Astrocyte (in vitro differentiated cells and primary cell): ENCODE measurements around the gene PFKFB4. TPM values are rescaled to one million over a fixed set of nuclear protein-coding genes. Genes with fewer than 3 reads are reported as not detected.

Experiments used
- DNase-seq: peaks from one replicate; pipeline ENCODE4 v3.0.0-alpha.2; 2010; ENCODE audit warnings: low read depth
- FAIRE-seq: peaks from 2 replicates; lab custom pipeline; 2011; peaks lifted over from hg19 to GRCh38; lab: Jason Lieb, UNC
- H2AFZ ChIP-seq: 2 replicates; pipeline ENCODE4 v1.6.0; 2012; ENCODE audit warnings: low read depth, low read length, inconsistent platforms
- H3K27ac ChIP-seq: 2 replicates; pipeline ENCODE4 v1.5.1; 2011; ENCODE audit warnings: low read depth, low read length, inconsistent platforms
- H3K27me3 ChIP-seq: 2 replicates; pipeline ENCODE4 v1.6.0; 2011; ENCODE audit warnings: low read length, inconsistent platforms; ENCODE audit not compliant: insufficient read depth
- H3K36me3 ChIP-seq: 2 replicates; pipeline ENCODE4 v1.5.1; 2011; ENCODE audit warnings: low read length, inconsistent platforms; ENCODE audit not compliant: insufficient read depth
- H3K4me1 ChIP-seq: 2 replicates; pipeline ENCODE4 v1.5.1; 2011; ENCODE audit warnings: low read length, inconsistent platforms; ENCODE audit not compliant: insufficient read depth
- H3K4me2 ChIP-seq: 2 replicates; pipeline ENCODE4 v1.6.0; 2012; ENCODE audit warnings: low read length, inconsistent platforms
- H3K4me3 ChIP-seq: 2 replicates; pipeline ENCODE4 v1.5.1; 2011; ENCODE audit warnings: low read depth, mild to moderate bottlenecking, low read length, inconsistent platforms; ENCODE audit not compliant: insufficient read depth
- H3K79me2 ChIP-seq: 2 replicates; pipeline ENCODE4 v1.6.0; 2012; ENCODE audit warnings: mild to moderate bottlenecking, low read length, inconsistent platforms; ENCODE audit not compliant: insufficient read depth
- H3K9ac ChIP-seq: 2 replicates; pipeline ENCODE4 v1.6.0; 2012; ENCODE audit warnings: mild to moderate bottlenecking, low read length, inconsistent platforms
- H3K9me3 ChIP-seq: 2 replicates; pipeline ENCODE4 v1.5.1; 2012; ENCODE audit warnings: low read depth, mild to moderate bottlenecking, low read length, inconsistent platforms; ENCODE audit not compliant: insufficient read depth
- H4K20me1 ChIP-seq: 2 replicates; pipeline ENCODE4 v1.6.0; 2012; ENCODE audit warnings: low read length, inconsistent platforms; ENCODE audit not compliant: insufficient read depth
- H3K27ac Mint-ChIP-seq: one replicate; pipeline ENCODE4 v1.8.0; 2021; ENCODE audit warnings: mild to moderate bottlenecking, mixed read lengths; ENCODE audit not compliant: unreplicated experiment
- H3K27me3 Mint-ChIP-seq: one replicate; pipeline ENCODE4 v1.8.0; 2021; ENCODE audit warnings: low read depth, mixed read lengths; ENCODE audit not compliant: unreplicated experiment
- H3K36me3 Mint-ChIP-seq: one replicate; pipeline ENCODE4 v1.8.0; 2021; ENCODE audit warnings: low read depth, mixed read lengths; ENCODE audit not compliant: unreplicated experiment
- H3K4me1 Mint-ChIP-seq: one replicate; pipeline ENCODE4 v1.8.0; 2021; ENCODE audit warnings: low read depth, mixed read lengths; ENCODE audit not compliant: unreplicated experiment
- H3K4me3 Mint-ChIP-seq: one replicate; pipeline ENCODE4 v1.8.0; 2021; ENCODE audit warnings: mild to moderate bottlenecking, moderate library complexity, mixed read lengths; ENCODE audit not compliant: unreplicated experiment
- H3K9me3 Mint-ChIP-seq: one replicate; pipeline ENCODE4 v1.8.0; 2021; ENCODE audit warnings: mild to moderate bottlenecking, mixed read lengths; ENCODE audit not compliant: unreplicated experiment
- CTCF ChIP-seq: IDR thresholded peaks from 2 replicates; pipeline ENCODE4 v1.5.1; 2011; ENCODE audit warnings: low read depth, mild to moderate bottlenecking, inconsistent platforms, low read length, moderate library complexity; ENCODE audit not compliant: insufficient read depth
- EZH2 ChIP-seq: IDR thresholded peaks from 2 replicates; pipeline ENCODE4 v1.6.1; 2012; ENCODE audit warnings: mild to moderate bottlenecking, low read length, inconsistent platforms; ENCODE audit not compliant: insufficient read depth
- total RNA-seq: library from RNA; stranded (reverse); gene quantifications from 2 replicates; pipeline ENCODE4 v1.2.1, GENCODE V29; 2021

PFKFB4 gene
- total RNA-seq, 1 donor from 2014 or later: 27.8 TPM

GRCh38 chr3:48504051-48504946, 52.3 kb downstream of the PFKFB4 start, which contains the start of gene SHISA5:
Gene SHISA5, minus strand, starts transcription at chr3:48504174. Its CDS starts 80 bp downstream, at chr3:48504094.
- no peaks in the 10 kb centered on the region for H3K27me3 Mint-ChIP-seq
- peak within 1 kb of the TSS; percentile 100 for H3K4me2 ChIP-seq
- H3K9ac ChIP-seq: peak within 1 kb of the TSS; percentile 87
- FAIRE-seq (no peak), DNase-seq (peak; percentile 64)
- no peak for TF ChIP-seq CTCF
- no peak for TF ChIP-seq EZH2
- peak within 1 kb of the TSS; percentile 82 for H2AFZ ChIP-seq
- H4K20me1 ChIP-seq: peaks cover 18% of the 10 kb centered on the region
- H3K4me1 ChIP-seq: peaks cover 31% of the 10 kb centered on the region
- H3K4me3 Mint-ChIP-seq: peak within 1 kb of the TSS; percentile 88
- peaks cover 11% of the 10 kb centered on the region for H3K36me3 Mint-ChIP-seq
- H3K9me3 Mint-ChIP-seq: no peaks in the 10 kb centered on the region
- no peaks in the 10 kb centered on the region for H3K36me3 ChIP-seq
- peaks cover 19% of the 10 kb centered on the region for H3K4me1 Mint-ChIP-seq
- no peaks in the 10 kb centered on the region for H3K9me3 ChIP-seq
- H3K79me2 ChIP-seq: peaks cover 29% of the 10 kb centered on the region
- H3K4me3 ChIP-seq: peak within 1 kb of the TSS; percentile 74
- peak within 1 kb of the TSS; percentile 45 for H3K27ac ChIP-seq
- H3K27ac Mint-ChIP-seq: peak within 1 kb of the TSS; percentile 87
- no peaks in the 10 kb centered on the region for H3K27me3 ChIP-seq

- Mint-ChIP-seq H3K36me3 (peaks cover 13% of the 10 kb centered on the region), H3K9me3 (no peaks in the 10 kb centered on the region), H3K27me3 (no peaks in the 10 kb centered on the region), H3K4me3 (peak overlapping the region; percentile 88), H3K4me1 (peaks cover 19% of the 10 kb centered on the region), H3K27ac (peak overlapping the region; percentile 87)
- Histone ChIP-seq H3K4me2 (peak overlapping the region; percentile 100), H3K9ac (peak overlapping the region; percentile 87), H3K4me3 (peak overlapping the region; percentile 74), H2AFZ (peak overlapping the region; percentile 82), H3K27me3 (no peaks in the 10 kb centered on the region), H3K36me3 (no peaks in the 10 kb centered on the region), H3K4me1 (peaks cover 31% of the 10 kb centered on the region), H3K27ac (peak overlapping the region; percentile 45), H3K79me2 (peaks cover 29% of the 10 kb centered on the region), H4K20me1 (peaks cover 18% of the 10 kb centered on the region), H3K9me3 (no peaks in the 10 kb centered on the region)
- TF ChIP-seq EZH2: no peak
- TF ChIP-seq CTCF: no peak
- FAIRE-seq (no peak), DNase-seq (peak; percentile 55)
These were observed 53.1 kb downstream of the PFKFB4 start for GRCh38 chr3:48503401-48504050.
